Activated T-helper 1 cell treated with anti-CD3 and anti-CD28 coated beads, Interleukin-12 subunit alpha, Interleukin-12 subunit beta, Interleukin-2, Interleukin-4 antibody, amounts not matched to agents 30 ng/mL and 10 ng/mL and 1 ng/mL, durations not matched to agents 14 hours and 24 hours and 36 hours (primary cell): ENCODE data around the gene PIAS2. TPM values are rescaled to one million over a fixed set of nuclear protein-coding genes. Genes with fewer than 3 reads are reported as not detected.

ENCODE experiments used
- DNase-seq: peaks from one replicate; pipeline ENCODE4 v3.0.0; 2021; ENCODE audit warnings: low spot score
- H3K27ac Mint-ChIP-seq: one replicate; pipeline ENCODE4 v1.8.0; 2021; ENCODE audit warnings: mild to moderate bottlenecking, mixed read lengths
- H3K27me3 Mint-ChIP-seq: one replicate; pipeline ENCODE4 v1.8.0; 2022; ENCODE audit warnings: mild to moderate bottlenecking, moderate library complexity, mixed read lengths; ENCODE audit not compliant: insufficient read depth
- H3K36me3 Mint-ChIP-seq: one replicate; pipeline ENCODE4 v1.8.0; 2021; ENCODE audit warnings: low read depth, mixed read lengths
- H3K4me1 Mint-ChIP-seq: one replicate; pipeline ENCODE4 v1.8.0; 2021; ENCODE audit warnings: low read depth, mixed read lengths
- H3K4me3 Mint-ChIP-seq: one replicate; pipeline ENCODE4 v1.8.0; 2021; ENCODE audit warnings: mild to moderate bottlenecking, moderate library complexity, mixed read lengths
- H3K9me3 Mint-ChIP-seq: one replicate; pipeline ENCODE4 v1.8.0; 2021; ENCODE audit warnings: mixed read lengths
- intact Hi-C: fragments of 100-400 bp; cut with micrococcal nuclease; formaldehyde crosslinking; loops from one replicate; pipeline ENCODE4 v1.15.1; 2024
- total RNA-seq: library from RNA; stranded (reverse); gene quantifications from 2 replicates; pipeline ENCODE4 v1.2.3, GENCODE V29; 2022

PIAS2 gene
- total RNA-seq, 1 donor from 2014 or later = 28.7 TPM

DNA sequence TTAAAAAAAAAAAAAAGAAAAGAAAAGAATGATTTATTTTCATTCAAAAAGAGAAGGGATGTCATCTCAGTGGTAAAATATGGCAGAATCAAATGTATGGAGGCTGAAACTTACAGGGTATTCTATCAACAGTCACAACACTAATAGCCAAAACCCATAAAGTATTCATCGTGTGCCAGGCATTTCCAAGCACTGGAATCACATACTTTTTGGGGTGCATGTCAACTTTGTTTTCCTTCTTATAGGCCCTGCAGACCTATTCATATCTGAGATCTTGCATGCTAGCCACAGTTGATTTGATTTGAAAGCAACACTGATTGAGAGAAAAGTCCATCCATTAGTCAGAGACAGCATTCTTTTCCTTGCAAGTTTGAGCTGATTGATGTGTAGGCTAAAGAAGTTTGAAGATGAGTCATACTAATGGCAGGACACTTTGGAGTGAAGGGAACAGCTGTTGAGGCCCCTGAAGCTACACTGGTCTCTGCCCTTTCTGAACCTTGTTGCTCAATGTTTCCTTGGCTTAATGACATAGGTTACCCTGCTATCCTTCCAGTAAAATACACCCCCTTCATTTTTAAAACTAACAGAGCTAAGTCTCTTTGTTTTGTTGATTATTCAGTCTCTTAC, 22.1 kb upstream of the PIAS2 start:
- intact Hi-C loops = no loop called here
- Mint-ChIP-seq H3K4me3 (no peak overlapping the region), H3K27me3 (peaks cover 4% of the 10 kb centered on the region), H3K36me3 (no peaks in the 10 kb centered on the region), H3K27ac (no peak overlapping the region), H3K4me1 (no peaks in the 10 kb centered on the region), H3K9me3 (no peaks in the 10 kb centered on the region)
- DNase-seq = no peak

DNA sequence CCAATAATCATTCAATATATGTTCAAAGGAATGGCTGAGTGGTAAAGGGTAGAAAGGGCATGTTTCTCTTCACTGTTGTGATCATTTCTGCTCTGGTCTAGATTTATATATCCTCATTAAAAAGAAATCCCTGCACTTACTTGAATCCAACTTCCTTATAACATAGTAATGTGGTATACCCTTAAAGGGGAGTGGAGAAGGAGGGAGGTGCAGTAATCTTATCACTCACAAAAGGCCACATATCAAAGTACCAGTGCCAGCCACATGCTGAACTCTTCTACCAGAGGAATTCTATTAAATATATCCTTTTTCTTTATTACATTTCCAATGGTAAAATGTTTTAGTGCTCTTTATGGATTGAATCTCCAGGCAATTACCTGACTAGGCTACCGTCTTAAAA, 3.3 kb upstream of the PIAS2 start:
- intact Hi-C loops = no loop called here
- H3K36me3 Mint-ChIP-seq = no peaks in the 10 kb centered on the region

DNA sequence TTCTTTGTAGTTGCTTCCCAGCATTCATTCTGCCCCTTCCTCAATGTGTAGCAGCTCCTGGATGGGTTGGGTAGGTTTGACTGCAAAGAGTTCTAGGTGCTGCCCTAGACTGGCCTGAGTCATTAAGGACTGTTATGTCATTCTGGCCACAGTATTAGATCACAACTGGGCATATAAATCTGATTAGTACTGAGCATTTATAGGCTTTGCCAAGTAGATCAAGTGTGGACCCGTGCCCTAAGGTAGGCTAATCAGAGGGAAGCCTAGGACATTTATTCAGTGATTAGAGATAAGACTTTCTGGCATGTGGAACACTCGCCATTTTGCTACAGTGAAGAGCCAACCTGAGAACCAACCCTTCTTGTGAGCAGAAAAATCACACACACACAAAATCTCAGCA, 2.8 kb upstream of the PIAS2 start:
- DNase-seq = no peak
- Mint-ChIP-seq H3K4me3 (no peak overlapping the region), H3K27ac (no peak overlapping the region), H3K4me1 (peaks cover 27% of the 10 kb centered on the region), H3K9me3 (no peaks in the 10 kb centered on the region), H3K27me3 (peaks cover 10% of the 10 kb centered on the region), H3K36me3 (no peaks in the 10 kb centered on the region)
- intact Hi-C loops = no loop called here

More for the DNA sequence above, 3.3 kb upstream of the PIAS2 start:
- Mint-ChIP-seq H3K4me3 (no peak overlapping the region), H3K9me3 (no peaks in the 10 kb centered on the region), H3K27ac (no peak overlapping the region), H3K27me3 (peaks cover 13% of the 10 kb centered on the region), H3K4me1 (peaks cover 21% of the 10 kb centered on the region)
- no peak for DNase-seq

DNA sequence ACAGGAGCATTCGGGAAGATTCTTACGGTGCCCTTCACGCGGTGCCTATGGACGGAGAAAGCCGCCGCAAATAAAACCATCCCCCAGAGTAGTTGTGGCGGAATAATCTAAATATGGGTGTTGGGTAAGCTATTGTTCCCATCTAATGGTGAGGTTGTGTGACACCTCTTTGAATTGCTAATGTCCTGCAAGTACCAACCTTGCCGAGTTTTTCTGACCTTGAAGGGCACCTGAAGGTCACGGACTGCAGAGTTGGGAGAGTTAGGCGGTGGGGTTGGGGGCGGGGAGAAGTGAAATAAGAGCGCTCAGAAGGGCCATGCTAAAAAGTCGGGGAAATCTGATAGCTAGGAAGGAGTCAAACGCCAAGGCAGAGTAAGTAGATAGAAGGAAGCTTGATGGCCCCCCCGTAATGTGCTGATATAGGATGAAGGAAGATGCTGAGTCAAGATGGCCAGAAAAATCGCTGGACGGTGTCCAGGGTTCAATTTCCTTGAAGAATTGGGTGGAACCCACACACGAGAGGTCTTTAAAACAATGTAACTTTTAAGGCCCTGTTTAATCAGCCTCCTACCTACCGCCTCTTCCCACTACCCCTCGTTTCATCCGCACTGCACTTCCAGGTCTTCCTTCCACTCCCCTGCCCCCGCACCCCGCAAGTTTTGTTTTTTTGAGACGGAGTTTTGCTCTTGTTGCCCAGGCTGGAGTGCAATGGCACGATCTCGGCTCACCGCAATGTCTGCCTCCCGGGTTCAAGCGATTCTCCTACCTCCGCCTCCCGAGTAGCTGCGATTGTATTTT, 695 bp upstream of the PIAS2 start:
- Mint-ChIP-seq H3K27me3 (peaks cover 5% of the 10 kb centered on the region), H3K9me3 (no peaks in the 10 kb centered on the region), H3K4me1 (peaks cover 46% of the 10 kb centered on the region), H3K4me3 (peak overlapping the region; percentile 74), H3K36me3 (peaks cover 2% of the 10 kb centered on the region), H3K27ac (peak overlapping the region; percentile 80)
- DNase-seq = peak; percentile 5
- intact Hi-C loops = loop anchor here (1.0 to 10.0 kb wide), 8 partner anchors 27 to 1494 kb away; partner anchors contain the start of genes ATP5F1A, IER3IP1 and ST8SIA5

DNA sequence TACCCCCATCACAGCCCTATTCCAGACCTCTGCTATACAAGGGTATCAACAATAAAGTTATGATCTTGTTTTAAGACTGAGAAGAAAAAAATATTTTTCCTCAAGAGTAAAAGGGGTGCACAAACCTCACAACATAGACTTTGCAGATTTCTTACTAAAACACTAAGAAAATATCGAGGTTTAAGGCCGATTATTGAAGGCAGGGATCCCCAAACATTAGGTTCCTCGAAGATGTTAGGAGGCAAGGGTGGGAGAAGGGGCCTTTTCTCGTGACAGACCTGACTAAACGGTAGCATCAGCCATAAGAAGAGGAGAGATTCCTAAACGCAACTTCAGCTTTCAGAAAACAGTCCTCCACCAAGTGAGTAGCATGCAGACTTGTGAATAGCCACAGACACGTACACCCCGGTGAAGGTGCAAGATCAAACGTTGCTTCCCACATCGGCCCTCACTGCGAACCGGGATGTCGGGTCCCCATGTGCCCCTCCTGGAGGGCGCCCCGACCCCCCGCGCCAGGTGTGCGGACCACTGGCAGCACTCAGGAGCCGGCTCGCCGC, 678 bp downstream of the PIAS2 start:
- Mint-ChIP-seq H3K27ac (peak overlapping the region; percentile 90), H3K4me3 (peak overlapping the region; percentile 94), H3K36me3 (peaks cover 2% of the 10 kb centered on the region), H3K27me3 (peaks cover 5% of the 10 kb centered on the region), H3K9me3 (no peaks in the 10 kb centered on the region), H3K4me1 (peaks cover 49% of the 10 kb centered on the region)
- peak; percentile 33 for DNase-seq
- intact Hi-C loops = loop anchor here (1.0 to 10.0 kb wide), 8 partner anchors 25 to 1496 kb away; partner anchors contain the start of genes ATP5F1A, IER3IP1 and ST8SIA5

DNA sequence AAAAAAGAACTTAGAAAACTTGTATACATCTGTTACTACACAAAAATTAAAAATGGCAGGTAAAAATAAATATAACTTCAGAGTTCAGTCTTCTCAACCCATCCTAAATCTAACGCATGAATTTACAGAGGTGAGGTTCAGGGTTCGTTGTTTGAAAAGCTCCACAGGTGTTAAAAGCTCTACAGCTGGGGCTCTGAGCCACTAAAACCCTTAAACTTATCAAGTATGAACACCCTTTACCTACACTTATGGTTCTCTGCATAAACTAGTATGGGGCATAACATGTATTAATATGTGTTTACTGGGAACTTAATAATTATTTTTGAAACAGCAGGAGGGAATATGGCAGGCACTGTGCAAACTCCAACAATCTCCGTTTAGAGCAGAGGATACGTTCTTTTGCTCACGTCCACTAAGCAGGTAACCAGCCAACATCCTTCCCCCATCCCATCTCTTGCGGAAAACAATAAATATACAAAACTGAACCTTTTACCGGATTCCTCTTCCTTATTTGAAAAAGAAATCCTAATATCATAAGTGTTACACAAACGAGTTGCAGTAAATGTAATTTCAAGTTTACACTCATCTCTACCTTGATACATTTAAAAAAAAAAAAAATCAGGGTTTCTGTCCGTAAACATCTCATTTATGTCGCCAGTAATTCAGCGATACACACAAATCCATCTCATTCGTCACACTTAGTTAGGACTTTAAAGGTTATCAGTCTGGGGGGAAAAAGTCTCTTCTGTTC, 1.3 kb downstream of the PIAS2 start:
- H3K27me3 Mint-ChIP-seq = peaks cover 5% of the 10 kb centered on the region

DNA sequence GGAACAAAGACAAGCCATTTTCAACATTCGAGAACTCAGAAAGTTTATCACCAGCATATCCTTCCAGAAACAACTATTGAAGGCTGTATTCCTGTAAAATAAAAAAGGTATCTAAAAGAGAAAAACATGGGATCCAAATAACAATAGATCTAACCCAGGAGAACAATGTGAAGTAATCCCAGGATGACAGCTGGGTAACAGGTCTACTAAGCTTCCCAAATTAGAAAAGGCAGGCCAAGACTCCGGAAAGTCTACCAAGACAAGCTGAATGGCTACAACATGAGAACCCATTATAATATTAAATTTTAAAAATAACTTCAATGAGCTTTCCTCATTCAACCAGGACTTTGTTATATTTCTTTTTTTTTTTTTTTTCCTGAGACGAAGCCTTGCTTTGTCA, 6.5 kb downstream of the PIAS2 start:
- Mint-ChIP-seq H3K4me3 (no peak overlapping the region), H3K36me3 (peaks cover 6% of the 10 kb centered on the region), H3K27ac (no peak overlapping the region), H3K27me3 (no peaks in the 10 kb centered on the region), H3K9me3 (no peaks in the 10 kb centered on the region), H3K4me1 (peaks cover 30% of the 10 kb centered on the region)
- DNase-seq = no peak
- intact Hi-C loops = loop anchor here (10.0 kb wide), 3 partner anchors 264 to 816 kb away; partner anchors contain the start of genes ATP5F1A and IER3IP1

More for the DNA sequence above, 1.3 kb downstream of the PIAS2 start:
- Mint-ChIP-seq H3K27ac (peak overlapping the region; percentile 90), H3K4me3 (peak overlapping the region; percentile 94), H3K36me3 (peaks cover 2% of the 10 kb centered on the region), H3K4me1 (peaks cover 49% of the 10 kb centered on the region), H3K9me3 (no peaks in the 10 kb centered on the region)
- intact Hi-C loops = loop anchor here (2.0 to 10.0 kb wide), 6 partner anchors 159 to 1496 kb away; partner anchors contain the start of genes ATP5F1A, IER3IP1 and ST8SIA5
- DNase-seq = no peak

DNA sequence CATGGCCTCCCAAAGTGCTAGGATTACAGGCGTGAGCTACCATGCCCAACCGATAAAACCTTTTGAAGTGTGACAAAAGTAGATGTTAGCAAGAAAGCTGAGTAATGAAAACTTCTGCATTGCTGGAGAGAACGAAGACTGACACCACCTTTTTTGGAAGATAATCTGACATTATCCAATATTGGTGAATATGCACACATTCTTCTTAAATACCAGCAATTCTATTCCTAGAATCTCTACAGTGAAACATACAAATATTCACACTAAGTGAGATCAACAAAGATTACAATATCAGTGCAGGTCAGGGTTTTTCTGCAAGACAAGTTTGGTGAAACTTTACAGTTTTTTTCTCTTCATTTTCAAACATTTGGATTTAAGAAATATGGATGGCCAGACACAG, 7.8 kb downstream of the PIAS2 start:
- DNase-seq = no peak
- H3K36me3 Mint-ChIP-seq = peaks cover 9% of the 10 kb centered on the region
- H3K27ac Mint-ChIP-seq = no peak overlapping the region
- intact Hi-C loops = no loop called here
- H3K27me3 Mint-ChIP-seq = no peaks in the 10 kb centered on the region
- H3K4me1 Mint-ChIP-seq = peaks cover 16% of the 10 kb centered on the region
- no peaks in the 10 kb centered on the region for H3K9me3 Mint-ChIP-seq
- no peak overlapping the region for H3K4me3 Mint-ChIP-seq

DNA sequence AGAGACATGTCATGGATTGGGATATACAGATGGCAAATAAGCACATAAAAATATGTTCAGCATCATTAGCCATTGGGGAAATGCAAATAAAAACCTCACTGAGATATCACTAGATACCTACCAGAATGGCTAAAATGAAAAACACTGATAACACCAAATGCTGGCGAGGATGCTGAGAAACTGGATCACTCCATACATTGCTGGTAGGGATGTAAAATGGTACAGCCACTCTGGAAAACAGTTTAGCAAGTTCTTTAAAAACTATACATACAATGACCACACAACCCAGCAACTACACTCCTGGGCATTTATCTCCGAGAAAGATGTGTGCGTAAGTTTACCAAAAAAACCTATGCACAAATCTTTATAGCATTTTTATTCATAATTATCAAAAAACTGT, 13.9 kb downstream of the PIAS2 start:
- no peak for DNase-seq
- Mint-ChIP-seq H3K4me1 (no peaks in the 10 kb centered on the region), H3K36me3 (peaks cover 13% of the 10 kb centered on the region), H3K27ac (no peak overlapping the region), H3K27me3 (no peaks in the 10 kb centered on the region), H3K4me3 (no peak overlapping the region), H3K9me3 (no peaks in the 10 kb centered on the region)
- intact Hi-C loops = no loop called here

DNA sequence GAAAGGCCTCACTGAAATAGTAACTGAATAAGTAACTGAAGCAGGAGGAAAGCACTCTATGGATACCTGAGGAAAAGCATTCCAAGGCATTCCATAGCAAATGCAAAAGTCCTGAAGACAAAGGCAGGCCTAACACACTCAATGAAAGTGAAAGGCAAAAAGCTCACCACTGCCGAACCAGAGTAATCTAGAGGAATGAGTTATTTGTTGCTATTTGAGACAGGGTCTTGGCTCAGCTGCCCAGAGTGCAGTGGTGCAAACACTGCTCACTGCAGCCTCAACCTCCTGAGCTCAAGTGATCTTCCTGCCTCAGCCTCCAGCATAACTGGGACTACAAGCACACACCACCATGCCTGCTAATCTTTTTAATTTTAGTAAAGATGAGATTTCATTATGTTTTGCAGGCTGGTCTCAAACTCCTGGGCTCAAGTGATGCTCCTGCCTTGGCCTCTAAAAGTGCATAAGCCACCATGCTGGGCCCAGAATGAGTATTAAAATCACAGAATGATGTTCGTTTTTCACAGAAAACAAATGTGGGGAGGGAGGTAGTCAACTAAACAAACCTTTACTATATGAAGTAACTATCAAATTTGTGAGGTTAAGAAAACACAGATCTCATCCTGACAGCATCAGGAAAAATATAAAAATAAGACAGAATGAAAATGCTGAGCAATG, 17.9 kb downstream of the PIAS2 start:
- no peak for DNase-seq
- Mint-ChIP-seq H3K4me3 (no peak overlapping the region), H3K9me3 (no peaks in the 10 kb centered on the region), H3K36me3 (peaks cover 10% of the 10 kb centered on the region), H3K27ac (no peak overlapping the region), H3K4me1 (peaks cover 5% of the 10 kb centered on the region), H3K27me3 (no peaks in the 10 kb centered on the region)
- intact Hi-C loops = no loop called here

DNA sequence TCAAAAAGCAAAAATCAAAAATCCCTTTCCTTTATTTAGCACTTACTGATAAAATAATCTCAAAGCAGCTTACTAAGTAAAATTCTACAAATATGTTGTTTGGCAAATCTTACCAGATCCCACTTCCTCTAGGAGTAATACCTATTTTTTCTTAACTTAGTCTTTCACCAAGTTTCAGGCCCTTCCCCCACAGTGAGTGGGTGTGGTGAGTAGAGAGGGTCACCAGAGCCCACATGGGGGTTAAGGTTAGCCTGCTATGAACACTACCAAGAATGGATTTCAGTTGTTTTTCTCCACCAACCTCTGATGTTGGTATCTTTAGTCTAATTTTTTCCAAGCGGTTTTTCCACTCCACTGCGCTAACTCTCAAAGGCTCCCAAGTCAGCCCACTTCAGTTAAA, 23.2 kb downstream of the PIAS2 start:
- Mint-ChIP-seq H3K4me3 (no peak overlapping the region), H3K27me3 (no peaks in the 10 kb centered on the region), H3K4me1 (peaks cover 39% of the 10 kb centered on the region), H3K27ac (no peak overlapping the region), H3K36me3 (peaks cover 22% of the 10 kb centered on the region), H3K9me3 (peaks cover 9% of the 10 kb centered on the region)
- intact Hi-C loops = no loop called here
- no peak for DNase-seq

DNA sequence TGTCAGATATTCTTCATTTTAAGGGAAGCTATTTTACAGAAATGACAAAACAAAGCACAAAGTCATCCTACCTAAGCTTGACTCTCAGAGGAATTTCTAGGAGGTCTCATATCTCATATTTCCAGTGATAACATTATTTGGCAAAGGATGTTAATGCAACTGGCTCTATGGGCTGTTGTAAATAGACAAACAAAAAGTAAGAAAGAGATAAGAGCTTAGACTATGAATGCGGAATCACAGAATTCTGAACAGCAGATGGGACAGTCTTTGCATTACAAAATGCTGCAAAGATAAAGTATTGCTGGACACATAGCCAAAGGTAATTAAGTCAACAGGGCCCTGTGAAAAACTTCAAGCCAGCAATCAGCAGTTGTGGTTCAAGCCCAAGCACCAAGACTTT, 23.9 kb downstream of the PIAS2 start:
- Mint-ChIP-seq H3K4me3 (no peak overlapping the region), H3K27me3 (no peaks in the 10 kb centered on the region), H3K27ac (no peak overlapping the region), H3K36me3 (peaks cover 30% of the 10 kb centered on the region), H3K4me1 (peaks cover 39% of the 10 kb centered on the region), H3K9me3 (peaks cover 16% of the 10 kb centered on the region)
- intact Hi-C loops = no loop called here
- no peak for DNase-seq
